ENCODE measurements around the gene SRRM3. TPM values are rescaled to one million over a fixed set of nuclear protein-coding genes. Genes with fewer than 3 reads are reported as not detected.
A peak's percentile ranks its signal among the peaks of the same experiment; 100 is the strongest.

The SRRM3 gene
- total and polyA plus RNA-seq, 9 of the 15 experiments (the other 6 are each of a cell fraction or from before 2014, with no cell fraction given), result 0.04 to 0.91 (median 0.46) TPM; not detected in 2

DNA sequence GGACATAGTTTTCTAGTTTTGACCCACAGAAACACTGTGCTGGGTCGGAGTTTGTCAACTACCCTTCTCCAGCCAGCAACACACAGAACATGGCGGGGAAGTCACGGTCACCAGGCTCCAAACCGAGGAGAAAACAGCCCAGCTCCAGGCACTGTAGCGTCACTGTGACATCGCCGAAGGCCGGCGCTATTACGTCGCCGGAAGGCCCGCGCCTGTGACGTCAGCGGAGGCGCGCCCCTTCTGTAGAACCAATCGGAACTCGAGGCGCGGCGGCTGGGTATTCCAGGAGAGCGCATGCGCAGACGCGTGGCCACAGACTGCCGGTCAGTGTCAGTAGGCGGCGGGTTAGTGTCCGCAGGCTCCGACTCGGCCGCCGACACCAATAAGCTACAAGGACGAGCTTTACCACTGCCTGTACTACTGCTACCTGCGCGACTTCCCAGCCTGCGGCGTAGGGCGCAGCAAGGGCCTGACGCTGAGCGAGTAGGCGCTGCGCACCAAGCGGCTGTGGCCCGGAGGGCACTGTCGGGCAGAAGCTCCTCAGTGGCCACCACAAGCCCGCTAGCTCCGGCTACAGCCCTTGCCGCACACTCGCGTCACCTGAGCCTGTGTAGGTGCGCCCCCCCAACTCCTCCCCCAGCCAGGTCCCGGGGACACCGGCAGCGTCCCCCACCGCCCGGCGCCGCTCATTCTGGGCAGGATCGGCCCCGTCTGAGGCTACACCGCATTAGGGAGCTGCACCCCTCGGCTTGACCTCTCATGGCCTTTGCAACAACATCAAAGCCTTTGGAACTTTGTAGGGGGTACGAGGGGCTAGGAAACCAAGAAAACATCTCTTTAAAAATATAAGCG lies 35.1 kb upstream of the SRRM3 start (continued):
- TF ChIP-seq ATF1 (CRISPR knock-in tag; IDR thresholded peaks at IDR 0.05) (peak; percentile 96), ATF1 (tag; IDR thresholded peaks at IDR 0.05) (peak; percentile 100), FOSL1 (tag; conservative IDR thresholded peaks at IDR 0.05) (peak; percentile 60; the same call in 1 of the 2 replicates), FOXM1 (IDR thresholded peaks at IDR 0.05; ENCODE audit: low read depth) (no peak), FOXM1 (CRISPR knock-in tag; IDR thresholded peaks at IDR 0.05; ENCODE audit: low read depth) (0 out of 2 replicates have a peak, but pooled peaks have one; percentile 36), FOXA1 (IDR thresholded peaks at IDR 0.05; ENCODE audit: borderline replicate concordance) (no peak), EP300 (IDR thresholded peaks at IDR 0.05; ENCODE audit: low read length) (peak; percentile 38; the same call in 1 of the 2 replicates), ZNF79 (CRISPR knock-in tag; IDR thresholded peaks at IDR 0.05; ENCODE audit: low read depth) (no peak), ZNF232 (CRISPR knock-in tag; IDR thresholded peaks at IDR 0.05) (0 out of 2 replicates have a peak, but pooled peaks have one; percentile 19), MYC (IDR thresholded peaks at IDR 0.05; ENCODE audit: low read depth, low read length) (0 out of 2 replicates have a peak, but pooled peaks have one; percentile 75), MYC (CRISPR knock-in tag; IDR thresholded peaks at IDR 0.05; ENCODE audit: borderline replicate concordance, low read depth) (peak; percentile 35; the same call in 1 of the 2 replicates), STAT5B (CRISPR knock-in tag; IDR thresholded peaks at IDR 0.05) (no peak), PML (IDR thresholded peaks at IDR 0.05; ENCODE audit: low read length) (peak; percentile 82), NFATC3 (IDR thresholded peaks at IDR 0.05) (no peak), NCOA4 (IDR thresholded peaks at IDR 0.05; ENCODE audit: partially characterized antibody) (no peak), ZNF354B (CRISPR knock-in tag; IDR thresholded peaks at IDR 0.05) (no peak)
- TF ChIP-seq, protein P1, sequence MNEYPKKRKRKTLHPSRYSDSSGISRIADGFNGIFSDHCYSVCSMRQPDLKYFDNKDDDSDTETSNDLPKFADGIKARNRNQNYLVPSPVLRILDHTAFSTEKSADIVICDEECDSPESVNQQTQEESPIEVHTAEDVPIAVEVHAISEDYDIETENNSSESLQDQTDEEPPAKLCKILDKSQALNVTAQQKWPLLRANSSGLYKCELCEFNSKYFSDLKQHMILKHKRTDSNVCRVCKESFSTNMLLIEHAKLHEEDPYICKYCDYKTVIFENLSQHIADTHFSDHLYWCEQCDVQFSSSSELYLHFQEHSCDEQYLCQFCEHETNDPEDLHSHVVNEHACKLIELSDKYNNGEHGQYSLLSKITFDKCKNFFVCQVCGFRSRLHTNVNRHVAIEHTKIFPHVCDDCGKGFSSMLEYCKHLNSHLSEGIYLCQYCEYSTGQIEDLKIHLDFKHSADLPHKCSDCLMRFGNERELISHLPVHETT (CRISPR knock-in tag; conservative IDR thresholded peaks at IDR 0.05 in 1 of 2, IDR thresholded peaks at IDR 0.05 in 1 of 2), result peak in 1 of 2 experiments; percentile 86; a peak in 2 of 4 replicates
- TF ChIP-seq, protein P2, sequence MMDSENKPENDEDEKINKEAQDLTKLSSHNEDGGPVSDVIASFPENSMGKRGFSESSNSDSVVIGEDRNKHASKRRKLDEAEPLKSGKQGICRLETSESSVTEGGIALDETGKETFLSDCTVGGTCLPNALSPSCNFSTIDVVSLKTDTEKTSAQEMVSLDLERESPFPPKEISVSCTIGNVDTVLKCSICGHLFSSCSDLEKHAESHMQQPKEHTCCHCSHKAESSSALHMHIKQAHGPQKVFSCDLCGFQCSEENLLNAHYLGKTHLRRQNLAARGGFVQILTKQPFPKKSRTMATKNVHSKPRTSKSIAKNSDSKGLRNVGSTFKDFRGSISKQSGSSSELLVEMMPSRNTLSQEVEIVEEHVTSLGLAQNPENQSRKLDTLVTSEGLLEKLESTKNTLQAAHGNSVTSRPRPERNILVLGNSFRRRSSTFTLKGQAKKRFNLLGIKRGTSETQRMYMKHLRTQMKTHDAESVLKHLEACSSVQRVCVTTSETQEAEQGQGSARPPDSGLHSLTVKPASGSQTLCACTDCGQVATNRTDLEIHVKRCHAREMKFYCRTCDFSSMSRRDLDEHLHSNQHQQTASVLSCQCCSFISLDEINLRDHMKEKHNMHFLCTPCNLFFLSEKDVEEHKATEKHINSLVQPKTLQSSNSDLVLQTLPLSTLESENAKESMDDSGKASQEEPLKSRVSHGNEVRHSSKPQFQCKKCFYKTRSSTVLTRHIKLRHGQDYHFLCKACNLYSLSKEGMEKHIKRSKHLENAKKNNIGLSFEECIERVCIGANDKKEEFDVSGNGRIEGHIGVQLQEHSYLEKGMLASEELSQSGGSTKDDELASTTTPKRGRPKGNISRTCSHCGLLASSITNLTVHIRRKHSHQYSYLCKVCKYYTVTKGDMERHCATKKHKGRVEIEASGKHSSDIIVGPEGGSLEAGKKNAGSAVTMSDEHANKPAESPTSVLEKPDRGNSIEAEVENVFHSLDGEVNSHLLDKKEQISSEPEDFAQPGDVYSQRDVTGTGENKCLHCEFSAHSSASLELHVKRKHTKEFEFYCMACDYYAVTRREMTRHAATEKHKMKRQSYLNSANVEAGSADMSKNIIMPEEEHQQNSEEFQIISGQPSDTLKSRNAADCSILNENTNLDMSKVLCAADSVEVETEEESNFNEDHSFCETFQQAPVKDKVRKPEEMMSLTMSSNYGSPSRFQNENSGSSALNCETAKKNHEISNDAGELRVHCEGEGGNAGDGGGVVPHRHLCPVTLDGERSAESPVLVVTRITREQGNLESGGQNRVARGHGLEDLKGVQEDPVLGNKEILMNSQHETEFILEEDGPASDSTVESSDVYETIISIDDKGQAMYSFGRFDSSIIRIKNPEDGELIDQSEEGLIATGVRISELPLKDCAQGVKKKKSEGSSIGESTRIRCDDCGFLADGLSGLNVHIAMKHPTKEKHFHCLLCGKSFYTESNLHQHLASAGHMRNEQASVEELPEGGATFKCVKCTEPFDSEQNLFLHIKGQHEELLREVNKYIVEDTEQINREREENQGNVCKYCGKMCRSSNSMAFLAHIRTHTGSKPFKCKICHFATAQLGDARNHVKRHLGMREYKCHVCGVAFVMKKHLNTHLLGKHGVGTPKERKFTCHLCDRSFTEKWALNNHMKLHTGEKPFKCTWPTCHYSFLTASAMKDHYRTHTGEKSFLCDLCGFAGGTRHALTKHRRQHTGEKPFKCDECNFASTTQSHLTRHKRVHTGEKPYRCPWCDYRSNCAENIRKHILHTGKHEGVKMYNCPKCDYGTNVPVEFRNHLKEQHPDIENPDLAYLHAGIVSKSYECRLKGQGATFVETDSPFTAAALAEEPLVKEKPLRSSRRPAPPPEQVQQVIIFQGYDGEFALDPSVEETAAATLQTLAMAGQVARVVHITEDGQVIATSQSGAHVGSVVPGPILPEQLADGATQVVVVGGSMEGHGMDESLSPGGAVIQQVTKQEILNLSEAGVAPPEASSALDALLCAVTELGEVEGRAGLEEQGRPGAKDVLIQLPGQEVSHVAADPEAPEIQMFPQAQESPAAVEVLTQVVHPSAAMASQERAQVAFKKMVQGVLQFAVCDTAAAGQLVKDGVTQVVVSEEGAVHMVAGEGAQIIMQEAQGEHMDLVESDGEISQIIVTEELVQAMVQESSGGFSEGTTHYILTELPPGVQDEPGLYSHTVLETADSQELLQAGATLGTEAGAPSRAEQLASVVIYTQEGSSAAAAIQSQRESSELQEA (IDR thresholded peaks at IDR 0.05; ENCODE audit: low read depth), result no peak

All from K562 (cell line).